Measurements from ENCODE around the gene HAVCR2.

DNA sequence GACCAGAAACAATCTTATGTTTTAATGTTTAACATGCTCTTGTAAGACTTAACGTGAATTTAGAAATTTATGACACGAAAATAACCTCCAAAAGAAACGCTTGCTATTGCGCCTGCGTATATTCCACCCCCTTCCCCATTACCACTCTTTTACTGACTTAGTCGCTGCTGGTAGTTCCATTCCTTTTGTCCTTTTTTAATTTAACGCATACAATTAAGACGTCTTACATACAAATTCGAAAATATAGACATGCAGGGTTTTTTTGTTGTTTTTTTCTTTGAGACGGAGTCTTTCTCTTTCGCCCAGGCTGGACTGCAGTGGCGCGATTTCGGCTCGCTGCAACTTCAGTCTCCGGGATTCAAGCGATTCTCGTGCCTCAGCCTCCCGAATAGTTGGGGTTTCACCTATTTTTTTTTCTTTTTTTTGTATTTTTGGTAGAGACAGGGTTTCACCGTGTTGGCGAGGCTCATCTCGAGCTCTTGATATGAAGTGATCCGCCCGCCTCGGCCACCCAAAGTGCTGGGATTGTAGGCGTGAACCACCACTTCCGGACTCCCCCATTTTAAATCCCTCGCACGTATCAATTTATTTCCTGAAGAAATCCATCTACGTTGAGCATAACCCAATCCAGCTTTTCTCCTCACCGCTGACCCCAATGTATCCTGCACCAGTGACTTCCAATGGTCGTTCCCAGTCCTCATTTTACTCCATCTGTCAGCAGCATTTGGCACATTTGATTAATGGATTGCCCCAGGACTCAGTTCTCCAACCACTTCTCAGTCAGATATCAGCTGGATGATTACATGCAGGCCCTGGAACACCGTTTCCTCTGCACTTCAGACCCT, 34.5 kb upstream of the HAVCR2 start:
- TF ChIP-seq, protein P1, sequence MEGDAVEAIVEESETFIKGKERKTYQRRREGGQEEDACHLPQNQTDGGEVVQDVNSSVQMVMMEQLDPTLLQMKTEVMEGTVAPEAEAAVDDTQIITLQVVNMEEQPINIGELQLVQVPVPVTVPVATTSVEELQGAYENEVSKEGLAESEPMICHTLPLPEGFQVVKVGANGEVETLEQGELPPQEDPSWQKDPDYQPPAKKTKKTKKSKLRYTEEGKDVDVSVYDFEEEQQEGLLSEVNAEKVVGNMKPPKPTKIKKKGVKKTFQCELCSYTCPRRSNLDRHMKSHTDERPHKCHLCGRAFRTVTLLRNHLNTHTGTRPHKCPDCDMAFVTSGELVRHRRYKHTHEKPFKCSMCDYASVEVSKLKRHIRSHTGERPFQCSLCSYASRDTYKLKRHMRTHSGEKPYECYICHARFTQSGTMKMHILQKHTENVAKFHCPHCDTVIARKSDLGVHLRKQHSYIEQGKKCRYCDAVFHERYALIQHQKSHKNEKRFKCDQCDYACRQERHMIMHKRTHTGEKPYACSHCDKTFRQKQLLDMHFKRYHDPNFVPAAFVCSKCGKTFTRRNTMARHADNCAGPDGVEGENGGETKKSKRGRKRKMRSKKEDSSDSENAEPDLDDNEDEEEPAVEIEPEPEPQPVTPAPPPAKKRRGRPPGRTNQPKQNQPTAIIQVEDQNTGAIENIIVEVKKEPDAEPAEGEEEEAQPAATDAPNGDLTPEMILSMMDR (IDR thresholded peaks at IDR 0.05; ENCODE audit: low read depth, low read length, missing input control), result no peak
- TF ChIP-seq, protein P2, sequence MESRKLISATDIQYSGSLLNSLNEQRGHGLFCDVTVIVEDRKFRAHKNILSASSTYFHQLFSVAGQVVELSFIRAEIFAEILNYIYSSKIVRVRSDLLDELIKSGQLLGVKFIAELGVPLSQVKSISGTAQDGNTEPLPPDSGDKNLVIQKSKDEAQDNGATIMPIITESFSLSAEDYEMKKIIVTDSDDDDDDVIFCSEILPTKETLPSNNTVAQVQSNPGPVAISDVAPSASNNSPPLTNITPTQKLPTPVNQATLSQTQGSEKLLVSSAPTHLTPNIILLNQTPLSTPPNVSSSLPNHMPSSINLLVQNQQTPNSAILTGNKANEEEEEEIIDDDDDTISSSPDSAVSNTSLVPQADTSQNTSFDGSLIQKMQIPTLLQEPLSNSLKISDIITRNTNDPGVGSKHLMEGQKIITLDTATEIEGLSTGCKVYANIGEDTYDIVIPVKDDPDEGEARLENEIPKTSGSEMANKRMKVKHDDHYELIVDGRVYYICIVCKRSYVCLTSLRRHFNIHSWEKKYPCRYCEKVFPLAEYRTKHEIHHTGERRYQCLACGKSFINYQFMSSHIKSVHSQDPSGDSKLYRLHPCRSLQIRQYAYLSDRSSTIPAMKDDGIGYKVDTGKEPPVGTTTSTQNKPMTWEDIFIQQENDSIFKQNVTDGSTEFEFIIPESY (IDR thresholded peaks at IDR 0.05), result peak; percentile 3
- TF ChIP-seq, protein P3, sequence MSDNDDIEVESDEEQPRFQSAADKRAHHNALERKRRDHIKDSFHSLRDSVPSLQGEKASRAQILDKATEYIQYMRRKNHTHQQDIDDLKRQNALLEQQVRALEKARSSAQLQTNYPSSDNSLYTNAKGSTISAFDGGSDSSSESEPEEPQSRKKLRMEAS (IDR thresholded peaks at IDR 0.05), result no peak
- peak; percentile 94 for TF ChIP-seq YY1 (IDR thresholded peaks at IDR 0.05)
- no peak for TF ChIP-seq TAF1 (conservative IDR thresholded peaks at IDR 0.05)
- TF ChIP-seq SP1 (IDR thresholded peaks at IDR 0.05), result no peak
- TF ChIP-seq JUND (IDR thresholded peaks at IDR 0.05), result no peak
- TF ChIP-seq GABPA (IDR thresholded peaks at IDR 0.05 in 1 of 2, conservative IDR thresholded peaks at IDR 0.05 in 1 of 2), result no peak
- no peak for TF ChIP-seq EGR1 (IDR thresholded peaks at IDR 0.05; ENCODE audit: low read depth in 2 of 2)
- no peak for TF ChIP-seq HNF4G (IDR thresholded peaks at IDR 0.05)
- TF ChIP-seq, protein P4, sequence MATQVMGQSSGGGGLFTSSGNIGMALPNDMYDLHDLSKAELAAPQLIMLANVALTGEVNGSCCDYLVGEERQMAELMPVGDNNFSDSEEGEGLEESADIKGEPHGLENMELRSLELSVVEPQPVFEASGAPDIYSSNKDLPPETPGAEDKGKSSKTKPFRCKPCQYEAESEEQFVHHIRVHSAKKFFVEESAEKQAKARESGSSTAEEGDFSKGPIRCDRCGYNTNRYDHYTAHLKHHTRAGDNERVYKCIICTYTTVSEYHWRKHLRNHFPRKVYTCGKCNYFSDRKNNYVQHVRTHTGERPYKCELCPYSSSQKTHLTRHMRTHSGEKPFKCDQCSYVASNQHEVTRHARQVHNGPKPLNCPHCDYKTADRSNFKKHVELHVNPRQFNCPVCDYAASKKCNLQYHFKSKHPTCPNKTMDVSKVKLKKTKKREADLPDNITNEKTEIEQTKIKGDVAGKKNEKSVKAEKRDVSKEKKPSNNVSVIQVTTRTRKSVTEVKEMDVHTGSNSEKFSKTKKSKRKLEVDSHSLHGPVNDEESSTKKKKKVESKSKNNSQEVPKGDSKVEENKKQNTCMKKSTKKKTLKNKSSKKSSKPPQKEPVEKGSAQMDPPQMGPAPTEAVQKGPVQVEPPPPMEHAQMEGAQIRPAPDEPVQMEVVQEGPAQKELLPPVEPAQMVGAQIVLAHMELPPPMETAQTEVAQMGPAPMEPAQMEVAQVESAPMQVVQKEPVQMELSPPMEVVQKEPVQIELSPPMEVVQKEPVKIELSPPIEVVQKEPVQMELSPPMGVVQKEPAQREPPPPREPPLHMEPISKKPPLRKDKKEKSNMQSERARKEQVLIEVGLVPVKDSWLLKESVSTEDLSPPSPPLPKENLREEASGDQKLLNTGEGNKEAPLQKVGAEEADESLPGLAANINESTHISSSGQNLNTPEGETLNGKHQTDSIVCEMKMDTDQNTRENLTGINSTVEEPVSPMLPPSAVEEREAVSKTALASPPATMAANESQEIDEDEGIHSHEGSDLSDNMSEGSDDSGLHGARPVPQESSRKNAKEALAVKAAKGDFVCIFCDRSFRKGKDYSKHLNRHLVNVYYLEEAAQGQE (IDR thresholded peaks at IDR 0.05), result peak; percentile 32
- no peak for TF ChIP-seq FOXA2 (IDR thresholded peaks at IDR 0.05)
- no peak for TF ChIP-seq HNF4A (conservative IDR thresholded peaks at IDR 0.05)
- TF ChIP-seq RAD21 (IDR thresholded peaks at IDR 0.05), result no peak
